Mammary epithelial cell (primary cell): Measurements from ENCODE around the gene SLAIN2.

Source experiments
- CTCF ChIP-seq, 2 donors: IDR thresholded peaks in 1 of 2; conservative IDR thresholded peaks in 1 of 2; 2 replicates each; pipeline ENCODE4 v1.5.1; 2011 to 2012; ENCODE audit warnings: inconsistent platforms in 2 of 2, low read length in 2 of 2, mild to moderate bottlenecking in 2 of 2, control low read depth in 1 of 2, low read depth in 1 of 2; ENCODE audit not compliant: insufficient read depth in 1 of 2; ENCODE audit errors: extremely low read depth in 1 of 2
- EZH2 ChIP-seq: IDR thresholded peaks from 2 replicates; pipeline ENCODE4 v1.6.1; 2012; ENCODE audit warnings: low read length, inconsistent platforms, borderline replicate concordance

- TF ChIP-seq CTCF (conservative IDR thresholded peaks at IDR 0.05 in 1 of 2, IDR thresholded peaks at IDR 0.05 in 1 of 2; ENCODE audit: extremely low read depth in 1 of 2, insufficient read depth in 1 of 2, low read depth in 1 of 2, low read length in 2 of 2): no peak
- no peak for TF ChIP-seq EZH2
These were observed 909 bp upstream of the SLAIN2 start for GRCh38 chr4:48340276-48340964.
